ENCODE measurements around the gene STT3B.

Gene STT3B

GRCh38 chr3:31529421-31529820, 3.3 kb upstream of the STT3B start:
- no peak for DNase-seq (ENCODE audit: low read depth)
- H3K4me3 ChIP-seq (ENCODE audit: control insufficient read depth, low read depth, low read length), result no peak overlapping the region
- TF ChIP-seq CTCF (IDR thresholded peaks at IDR 0.05; ENCODE audit: control insufficient read depth, insufficient read depth, low read depth, low read length, missing control alignments), result no peak

GRCh38 chr3:31530039-31530959, 2.4 kb upstream of the STT3B start:
- DNase-seq (ENCODE audit: low read depth), result no peak
- H3K4me3 ChIP-seq (ENCODE audit: control insufficient read depth, low read depth, low read length), result no peak overlapping the region
- TF ChIP-seq CTCF (IDR thresholded peaks at IDR 0.05; ENCODE audit: control insufficient read depth, insufficient read depth, low read depth, low read length, missing control alignments), result no peak

GRCh38 chr3:31530960-31531335, 1.8 kb upstream of the STT3B start:
- no peak for TF ChIP-seq CTCF (IDR thresholded peaks at IDR 0.05; ENCODE audit: control insufficient read depth, insufficient read depth, low read depth, low read length, missing control alignments)
- peak overlapping the region; percentile 97 for H3K4me3 ChIP-seq (ENCODE audit: control insufficient read depth, low read depth, low read length)
- DNase-seq (ENCODE audit: low read depth), result no peak

GRCh38 chr3:31531452-31531991, 1.2 kb upstream of the STT3B start:
- TF ChIP-seq CTCF (IDR thresholded peaks at IDR 0.05; ENCODE audit: control insufficient read depth, insufficient read depth, low read depth, low read length, missing control alignments), result peak; percentile 27
- no peak for DNase-seq (ENCODE audit: low read depth)
- H3K4me3 ChIP-seq (ENCODE audit: control insufficient read depth, low read depth, low read length), result peak overlapping the region; percentile 97

GRCh38 chr3:31531992-31532586, 636 bp upstream of the STT3B start:
- peak; percentile 93 for DNase-seq (ENCODE audit: low read depth)
- no peak for TF ChIP-seq CTCF (IDR thresholded peaks at IDR 0.05; ENCODE audit: control insufficient read depth, insufficient read depth, low read depth, low read length, missing control alignments)
- H3K4me3 ChIP-seq (ENCODE audit: control insufficient read depth, low read depth, low read length), result peak overlapping the region; percentile 97

GRCh38 chr3:31533169-31534064, 692 bp downstream of the STT3B start:
- no peak for DNase-seq (ENCODE audit: low read depth)
- TF ChIP-seq CTCF (IDR thresholded peaks at IDR 0.05; ENCODE audit: control insufficient read depth, insufficient read depth, low read depth, low read length, missing control alignments), result peak; percentile 15
- H3K4me3 ChIP-seq (ENCODE audit: control insufficient read depth, low read depth, low read length), result peak overlapping the region; percentile 97

Data from AG09309 (cell line).